CD14-positive monocyte (primary cell): ENCODE results near the gene RDH8. TPM values are rescaled to one million over a fixed set of nuclear protein-coding genes. Genes with fewer than 3 reads are reported as not detected.

Experiments used
- DNase-seq, 3 donors: peaks; one replicate each; pipeline ENCODE4 v3.0.0-alpha.2; 2011 to 2022
- H2AFZ ChIP-seq: 2 replicates; pipeline ENCODE4 v1.6.0; 2012; ENCODE audit warnings: mild to moderate bottlenecking, low read depth, low read length, inconsistent platforms; ENCODE audit not compliant: insufficient read depth, poor library complexity, severe bottlenecking
- H3K27ac ChIP-seq, 2 donors: 1 replicate in 1 of 2; 2 replicates in 1 of 2; pipeline ENCODE4 v1.5.1; 2012 to 2013; ENCODE audit warnings: low read length in 2 of 2, control low read depth in 1 of 2, inconsistent platforms in 1 of 2, low read depth in 1 of 2, mild to moderate bottlenecking in 1 of 2
- H3K27me3 ChIP-seq, 2 donors: one replicate each; pipeline versions ENCODE4 v1.6.0 to v1.6.1; 2011 to 2013; ENCODE audit warnings: low read length in 2 of 2; ENCODE audit not compliant: control insufficient read depth in 2 of 2, insufficient read depth in 2 of 2
- H3K36me3 ChIP-seq, 2 donors: replicated peaks in 1 of 2; 1 replicate in 1 of 2; 2 replicates in 1 of 2; pipeline versions ENCODE4 v1.5.1 to v1.6.1; 2012 to 2013; ENCODE audit warnings: low read length in 2 of 2, control low read depth in 1 of 2, inconsistent platforms in 1 of 2, mild to moderate bottlenecking in 1 of 2; ENCODE audit not compliant: insufficient read depth in 2 of 2, control insufficient read depth in 1 of 2
- H3K4me1 ChIP-seq, 2 donors: 1 replicate in 1 of 2; 2 replicates in 1 of 2; pipeline versions ENCODE4 v1.5.1 to v1.6.1; 2012 to 2013; ENCODE audit warnings: low read length in 2 of 2, control low read depth in 1 of 2, inconsistent platforms in 1 of 2, mild to moderate bottlenecking in 1 of 2, moderate library complexity in 1 of 2; ENCODE audit not compliant: insufficient read depth in 2 of 2, control insufficient read depth in 1 of 2
- H3K4me2 ChIP-seq: replicated peaks from 2 replicates; pipeline ENCODE3; 2012; ENCODE audit warnings: low read length, moderate library complexity, mild to moderate bottlenecking; ENCODE audit not compliant: poor library complexity, severe bottlenecking; ENCODE audit errors: extremely low read depth
- H3K4me3 ChIP-seq, 3 experiments: fragments of 200-600 bp in 1 of 3; sonication (generic) in 1 of 3; replicated peaks in 1 of 3; 1 replicate in 2 of 3; 2 replicates in 1 of 3; pipeline ENCODE4 v1.5.1; 2011 to 2013; ENCODE audit warnings: low read length in 3 of 3, mild to moderate bottlenecking in 3 of 3, control low read depth in 2 of 3, low read depth in 2 of 3, inconsistent platforms in 1 of 3, moderate library complexity in 1 of 3
- H3K79me2 ChIP-seq: 2 replicates; pipeline ENCODE4 v1.6.0; 2012; ENCODE audit warnings: mild to moderate bottlenecking, control low read depth, inconsistent platforms, low read length, moderate library complexity; ENCODE audit not compliant: insufficient read depth
- H3K9ac ChIP-seq: 2 replicates; pipeline ENCODE4 v1.6.0; 2017; ENCODE audit warnings: low read length, mild to moderate bottlenecking; ENCODE audit not compliant: insufficient read depth, poor library complexity, severe bottlenecking
- H3K9me3 ChIP-seq, 2 donors: replicated peaks in 1 of 2; 1 replicate in 1 of 2; 2 replicates in 1 of 2; pipeline versions ENCODE4 v1.5.1 to v1.6.1; 2012 to 2013; ENCODE audit warnings: low read length in 2 of 2, control low read depth in 1 of 2; ENCODE audit not compliant: control insufficient read depth in 1 of 2, insufficient read depth in 1 of 2
- H4K20me1 ChIP-seq: 2 replicates; pipeline ENCODE4 v1.6.0; 2012; ENCODE audit warnings: mild to moderate bottlenecking, low read length, control low read depth, moderate library complexity; ENCODE audit not compliant: insufficient read depth
- H3K27ac Mint-ChIP-seq, 7 donors: one replicate each; pipeline ENCODE4 v1.8.0; 2020; ENCODE audit warnings: mild to moderate bottlenecking in 7 of 7, mixed read lengths in 7 of 7, moderate library complexity in 6 of 7, inconsistent platforms in 2 of 7
- H3K27me3 Mint-ChIP-seq, 3 donors: one replicate each; pipeline ENCODE4 v1.8.0; 2021 to 2022; ENCODE audit warnings: low read depth in 3 of 3, mild to moderate bottlenecking in 3 of 3, mixed read lengths in 3 of 3, moderate library complexity in 3 of 3, inconsistent platforms in 1 of 3
- H3K36me3 Mint-ChIP-seq, 2 donors: one replicate each; pipeline ENCODE4 v1.8.0; 2020; ENCODE audit warnings: mixed read lengths in 2 of 2, inconsistent platforms in 1 of 2, mild to moderate bottlenecking in 1 of 2
- H3K4me1 Mint-ChIP-seq: one replicate; pipeline ENCODE4 v1.8.0; 2020; ENCODE audit warnings: mild to moderate bottlenecking, mixed read lengths
- H3K4me3 Mint-ChIP-seq, 2 donors: one replicate each; pipeline ENCODE4 v1.8.0; 2020; ENCODE audit warnings: mild to moderate bottlenecking in 2 of 2, mixed read lengths in 2 of 2, moderate library complexity in 1 of 2
- H3K9me3 Mint-ChIP-seq, 7 donors: one replicate each; pipeline ENCODE4 v1.8.0; 2020 to 2022; ENCODE audit warnings: mixed read lengths in 7 of 7, mild to moderate bottlenecking in 6 of 7, moderate library complexity in 6 of 7, inconsistent platforms in 2 of 7
- WGBS: methylation state at CpG from one replicate; pipeline ENCODE4 v1.1.5; 2013; ENCODE audit warnings: missing lambda C conversion rate; ENCODE audit not compliant: insufficient coverage; 5-methylcytosine and 5-hydroxymethylcytosine counted together
- intact Hi-C, 2 donors: fragments of 100-400 bp; cut with micrococcal nuclease; formaldehyde crosslinking; loops; one replicate each; pipeline versions ENCODE4 v1.15.0 to v1.15.1; 2023
- polyA plus RNA-seq, 3 donors: library from polyadenylated mRNA; depleted of rRNA in 1 of 3; unstranded in 2 of 3; stranded (reverse) in 1 of 3; fragments of 300-500 nt in 2 of 3; fragments of >200 nt in 1 of 3; fragmentation: Illumina TruSeq in 2 of 3; gene quantifications; 1 replicate in 2 of 3; 2 replicates in 1 of 3; pipeline ENCODE4 v1.2.3, GENCODE V29; 2012 to 2021
- TF ChIP-seq, protein P1 (sequence below): fragments of 200-600 bp; IDR thresholded peaks from one replicate; pipeline ENCODE4 v1.8.0; 2022; ENCODE audit warnings: antibody characterized with exemption, mild to moderate bottlenecking

Gene RDH8
- polyA plus RNA-seq, 3 donors: not detected

DNA sequence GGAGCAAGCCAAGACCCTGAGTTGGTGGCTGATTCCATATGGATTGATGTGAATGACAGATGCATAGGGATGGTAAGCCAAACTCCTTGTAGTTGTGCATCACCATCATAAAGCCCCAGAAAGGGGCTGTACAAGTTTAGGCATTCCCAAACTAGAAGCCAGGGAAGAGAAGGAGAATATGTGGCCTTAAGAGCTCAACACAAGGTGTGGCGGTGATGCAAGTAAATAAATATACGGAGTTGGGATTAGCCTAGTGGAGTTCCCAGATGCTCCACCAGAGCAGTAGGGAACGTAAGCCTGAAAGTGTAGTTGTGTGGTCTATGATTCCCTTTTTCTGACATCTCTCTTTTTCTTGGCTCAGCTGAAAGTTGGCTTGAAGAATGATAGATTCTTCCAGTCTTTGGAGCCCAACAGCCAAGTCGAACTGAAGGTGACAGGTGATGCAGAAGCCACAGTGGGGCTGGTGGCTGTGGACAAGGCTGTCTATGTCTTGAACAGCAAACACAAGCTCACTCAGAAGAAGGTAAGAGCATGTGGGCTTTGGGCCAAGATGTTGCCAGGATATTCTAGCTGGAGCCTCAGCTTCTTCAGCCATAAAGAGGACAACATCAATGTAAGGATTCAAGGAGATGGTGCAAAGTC lies 30.1 kb downstream of the RDH8 start:
- Histone ChIP-seq H4K20me1 (no peaks in the 10 kb centered on the region), H3K27ac (no peak overlapping the region), H3K79me2 (no peaks in the 10 kb centered on the region), H3K27me3 (no peaks in the 10 kb centered on the region), H3K4me3 (no peak overlapping the region), H3K9ac (no peak overlapping the region), H3K9me3 (peaks cover 56 to 61% of the 10 kb centered on the region in 2 donors), H2AFZ (no peak overlapping the region), H3K4me2 (no peak overlapping the region), H3K36me3 (no peaks in the 10 kb centered on the region), H3K4me1 (no peaks in the 10 kb centered on the region)
- Mint-ChIP-seq H3K9me3 (peaks cover 38 to 73% (median 54%) of the 10 kb centered on the region in 7 donors), H3K4me1 (no peaks in the 10 kb centered on the region), H3K4me3 (no peak overlapping the region), H3K27ac (peak overlapping the region in 1 of 7 donors; percentile 60), H3K36me3 (no peaks in the 10 kb centered on the region), H3K27me3 (peaks cover 1 to 5% (median 5%) of the 10 kb centered on the region in 3 donors)
- 85% methylated on average over 4 of the region's 4 CpGs for WGBS
- DNase-seq: no peak
- TF ChIP-seq, protein P1, sequence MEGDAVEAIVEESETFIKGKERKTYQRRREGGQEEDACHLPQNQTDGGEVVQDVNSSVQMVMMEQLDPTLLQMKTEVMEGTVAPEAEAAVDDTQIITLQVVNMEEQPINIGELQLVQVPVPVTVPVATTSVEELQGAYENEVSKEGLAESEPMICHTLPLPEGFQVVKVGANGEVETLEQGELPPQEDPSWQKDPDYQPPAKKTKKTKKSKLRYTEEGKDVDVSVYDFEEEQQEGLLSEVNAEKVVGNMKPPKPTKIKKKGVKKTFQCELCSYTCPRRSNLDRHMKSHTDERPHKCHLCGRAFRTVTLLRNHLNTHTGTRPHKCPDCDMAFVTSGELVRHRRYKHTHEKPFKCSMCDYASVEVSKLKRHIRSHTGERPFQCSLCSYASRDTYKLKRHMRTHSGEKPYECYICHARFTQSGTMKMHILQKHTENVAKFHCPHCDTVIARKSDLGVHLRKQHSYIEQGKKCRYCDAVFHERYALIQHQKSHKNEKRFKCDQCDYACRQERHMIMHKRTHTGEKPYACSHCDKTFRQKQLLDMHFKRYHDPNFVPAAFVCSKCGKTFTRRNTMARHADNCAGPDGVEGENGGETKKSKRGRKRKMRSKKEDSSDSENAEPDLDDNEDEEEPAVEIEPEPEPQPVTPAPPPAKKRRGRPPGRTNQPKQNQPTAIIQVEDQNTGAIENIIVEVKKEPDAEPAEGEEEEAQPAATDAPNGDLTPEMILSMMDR: no peak
- intact Hi-C loops: no loop called here

DNA sequence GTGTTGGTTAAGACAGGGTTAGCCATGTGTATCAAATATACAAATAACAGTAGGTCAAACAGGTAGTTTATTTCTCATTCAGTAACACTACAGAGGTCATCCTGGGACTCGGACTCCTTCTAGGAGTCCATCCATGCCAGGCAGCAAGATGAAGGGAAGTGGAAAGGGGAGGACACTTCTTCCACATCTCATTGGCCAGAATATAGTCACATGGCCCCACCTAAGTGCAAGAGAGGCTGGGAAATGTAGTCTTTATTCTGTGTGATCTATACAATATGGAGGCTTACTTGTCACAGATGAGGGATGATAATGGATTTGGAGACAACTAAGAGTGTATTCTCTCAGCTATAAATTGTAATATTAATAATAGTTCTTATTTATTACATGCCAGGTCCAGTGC lies 31.1 kb downstream of the RDH8 start:
- H3K4me3 ChIP-seq: no peak overlapping the region
- intact Hi-C loops: no loop called here

More for the DNA sequence above, 31.1 kb downstream of the RDH8 start:
- no peak overlapping the region for H3K9ac ChIP-seq
- H3K36me3 ChIP-seq: no peaks in the 10 kb centered on the region
- no peak overlapping the region for H3K27ac ChIP-seq
- H4K20me1 ChIP-seq: no peaks in the 10 kb centered on the region
- WGBS: no CpG with 5 or more reads among the region's 1 CpG
- Mint-ChIP-seq H3K4me3 (no peak overlapping the region), H3K36me3 (no peaks in the 10 kb centered on the region), H3K27me3 (peaks cover 1 to 5% (median 3%) of the 10 kb centered on the region in 3 donors), H3K4me1 (no peaks in the 10 kb centered on the region), H3K27ac (no peak overlapping the region), H3K9me3 (peaks cover 41 to 72% (median 54%) of the 10 kb centered on the region in 7 donors)
- peaks cover 56 to 59% of the 10 kb centered on the region in 2 donors for H3K9me3 ChIP-seq
- H2AFZ ChIP-seq: no peak overlapping the region
- TF ChIP-seq, protein P1: no peak
- no peaks in the 10 kb centered on the region for H3K4me1 ChIP-seq
- no peaks in the 10 kb centered on the region for H3K27me3 ChIP-seq
- no peak for DNase-seq
- H3K79me2 ChIP-seq: no peaks in the 10 kb centered on the region
- H3K4me2 ChIP-seq: no peak overlapping the region
